HG03139 (cell line): ENCODE measurements around the gene HDAC9.

Source experiments
- ATAC-seq: cut with Tn5 transposase; IDR thresholded peaks from one replicate; pipeline ENCODE4 v1.9.1; 2021; ENCODE audit not compliant: unreplicated experiment

The HDAC9 gene

GRCh38 chr7:18873734-18874336 lies 378.3 kb downstream of the HDAC9 start:
- no peak for ATAC-seq

- no peak for ATAC-seq
Measured at GRCh38 chr7:18874880-18875279, 379.3 kb downstream of the HDAC9 start.

- ATAC-seq = no peak
Measured at GRCh38 chr7:18877874-18878273, 382.3 kb downstream of the HDAC9 start.

DNA sequence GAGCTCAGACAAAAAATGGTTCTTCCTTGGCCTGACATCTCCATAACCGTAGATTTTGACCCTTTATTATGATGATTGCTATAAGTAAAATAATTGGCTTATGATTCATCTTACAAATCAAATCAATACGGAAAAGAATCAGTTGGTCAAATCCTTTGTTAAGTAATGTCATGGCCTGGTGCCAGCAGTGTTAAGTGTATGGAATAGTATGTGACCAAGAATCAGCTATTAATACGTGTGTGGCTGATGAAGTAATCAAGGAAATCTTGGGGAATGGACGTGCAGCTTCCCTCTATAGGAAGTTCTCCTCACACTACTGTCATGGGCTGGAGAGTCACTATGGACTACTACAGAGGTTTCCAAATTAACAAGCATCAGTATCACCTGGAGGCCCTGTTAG lies 391.3 kb downstream of the HDAC9 start:
- no peak for ATAC-seq

- ATAC-seq = no peak
Measured at GRCh38 chr7:18889436-18889835, 393.9 kb downstream of the HDAC9 start.

DNA sequence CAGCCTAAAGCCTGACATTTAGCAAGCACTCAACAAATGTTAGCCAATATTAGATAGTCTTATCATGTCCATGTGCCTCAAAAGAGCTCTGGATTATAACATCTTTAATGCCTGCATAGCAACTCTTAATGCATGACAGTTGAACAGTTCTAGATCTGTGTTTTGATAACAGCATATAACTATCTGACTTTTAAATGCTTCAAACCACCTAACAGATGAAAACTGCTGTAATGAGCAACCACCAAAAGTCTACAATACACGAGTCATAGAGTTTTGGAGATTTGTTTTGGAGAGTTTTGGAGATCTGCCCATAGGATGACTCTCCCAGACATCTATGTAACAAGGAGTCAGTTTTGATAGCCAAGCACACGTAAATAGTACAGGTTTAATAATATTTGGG lies 394.6 kb downstream of the HDAC9 start:
- no peak for ATAC-seq

GRCh38 chr7:18890885-18891621 lies 395.5 kb downstream of the HDAC9 start:
- no peak for ATAC-seq

DNA sequence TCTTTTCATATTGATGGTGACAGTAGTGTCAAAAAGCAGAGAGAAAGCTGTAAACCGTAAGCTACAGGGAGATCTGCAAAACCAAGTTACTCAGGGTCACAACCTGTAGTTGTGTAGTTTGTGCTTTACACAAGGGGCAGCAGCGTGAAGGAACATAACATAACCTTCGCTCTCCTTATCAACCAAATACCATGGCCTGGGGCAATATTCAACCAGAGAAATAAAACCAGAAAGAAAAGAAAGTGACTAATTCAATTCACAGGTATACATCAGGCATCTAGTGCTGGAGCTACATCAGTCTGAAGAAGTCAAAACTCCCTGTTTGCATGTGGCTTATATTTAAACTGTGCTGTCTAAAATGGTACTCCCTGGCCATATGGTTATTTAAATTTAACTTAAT lies 397.6 kb downstream of the HDAC9 start:
- no peak for ATAC-seq

GRCh38 chr7:18894155-18894554 lies 398.6 kb downstream of the HDAC9 start:
- no peak for ATAC-seq

DNA sequence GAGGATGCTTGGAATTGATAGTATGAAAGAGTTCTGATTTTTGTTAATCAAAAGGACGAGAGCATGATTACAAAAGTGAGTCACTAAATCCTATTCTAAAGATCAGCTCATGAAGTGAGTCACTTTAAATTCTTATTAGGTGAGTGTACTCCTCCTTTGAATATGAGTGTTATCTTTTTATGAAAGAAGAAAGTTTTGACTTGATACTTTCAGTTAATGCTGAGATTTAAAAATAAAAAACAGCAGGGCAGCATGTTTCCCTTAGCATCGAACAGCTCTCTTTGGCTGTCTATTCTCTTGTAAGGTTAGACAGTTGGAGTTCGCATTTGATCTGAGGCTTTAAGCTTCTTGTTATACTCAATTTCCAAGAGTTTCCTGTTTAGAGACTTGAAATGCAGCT lies 399.9 kb downstream of the HDAC9 start:
- ATAC-seq = no peak

- ATAC-seq = no peak
Measured at GRCh38 chr7:18896343-18896975, 400.9 kb downstream of the HDAC9 start.

DNA sequence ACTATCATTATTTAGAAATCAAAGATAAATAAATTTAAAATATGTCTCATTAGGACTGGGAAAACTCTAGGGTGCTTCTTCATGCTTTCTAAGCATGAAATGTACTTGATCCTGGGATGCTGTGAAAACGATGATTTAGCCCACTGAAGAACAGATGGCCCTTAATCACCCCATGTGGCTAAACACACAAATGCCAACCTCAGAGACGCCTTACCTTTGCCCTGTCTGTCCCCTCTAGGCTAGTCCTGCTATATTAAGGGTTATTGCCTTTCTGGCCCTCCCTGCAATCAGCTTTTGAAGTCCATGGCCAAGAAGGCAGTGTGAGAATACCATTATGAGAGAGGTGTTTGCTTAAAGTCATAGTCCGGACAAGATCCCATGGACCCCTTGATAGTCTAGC lies 404.7 kb downstream of the HDAC9 start:
- ATAC-seq = no peak

DNA sequence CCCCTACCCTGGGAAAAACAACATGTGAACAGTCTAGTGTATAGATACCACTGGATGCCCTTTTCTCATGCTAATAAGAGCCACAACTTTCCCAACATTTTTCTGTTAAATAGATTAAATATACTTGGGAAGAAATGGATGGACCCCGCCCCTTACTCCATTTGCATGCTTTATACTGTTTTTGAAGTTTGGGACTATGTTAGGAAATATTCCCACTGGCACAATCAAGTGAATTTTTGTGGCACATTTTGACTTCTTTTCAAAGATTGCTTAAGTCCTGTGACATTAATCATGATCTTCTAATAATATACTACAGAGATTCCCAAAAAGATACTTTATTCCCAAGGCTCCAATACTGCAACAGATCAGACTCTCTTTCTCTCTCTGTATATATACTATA lies 405.3 kb downstream of the HDAC9 start:
- no peak for ATAC-seq

DNA sequence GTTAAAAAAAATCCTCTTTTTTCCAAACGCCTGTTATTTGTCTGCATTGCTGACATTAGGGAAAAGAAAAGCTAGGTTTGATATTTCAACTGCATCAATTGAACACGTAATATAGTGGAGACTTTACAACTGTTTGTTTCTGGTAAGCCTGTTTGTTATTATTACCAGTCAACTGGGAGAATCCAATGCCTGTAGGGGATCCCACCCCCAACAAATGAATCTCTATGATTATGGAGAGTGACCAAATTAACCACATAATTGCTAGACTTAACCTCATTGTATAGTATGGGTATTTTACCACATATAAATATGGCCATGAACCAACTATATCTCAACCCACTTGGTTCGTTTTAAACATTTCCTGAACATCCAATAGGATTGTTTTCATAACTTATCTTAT lies 405.8 kb downstream of the HDAC9 start:
- no peak for ATAC-seq

- no peak for ATAC-seq
Measured at GRCh38 chr7:18901982-18902421, 406.5 kb downstream of the HDAC9 start.

GRCh38 chr7:18902892-18903291 lies 407.3 kb downstream of the HDAC9 start:
- ATAC-seq = no peak

DNA sequence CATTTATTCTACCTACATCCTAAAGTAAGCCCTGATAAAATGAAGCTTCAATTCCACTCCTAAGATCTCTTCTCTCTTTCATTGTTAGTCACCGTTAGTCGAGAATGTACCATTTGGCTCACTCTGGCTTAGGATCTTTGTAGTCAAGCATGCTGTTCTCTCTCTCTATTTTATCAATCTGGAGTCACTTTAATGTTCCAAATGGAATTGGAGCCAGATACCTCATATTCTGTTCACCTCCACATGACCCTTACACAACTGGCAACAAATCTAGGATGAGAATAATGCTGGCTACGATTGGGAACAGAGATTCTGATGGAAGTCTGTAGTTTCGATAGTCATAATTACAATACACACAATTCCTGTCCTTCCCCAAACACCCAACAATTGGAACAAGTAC lies 408.1 kb downstream of the HDAC9 start:
- no peak for ATAC-seq

DNA sequence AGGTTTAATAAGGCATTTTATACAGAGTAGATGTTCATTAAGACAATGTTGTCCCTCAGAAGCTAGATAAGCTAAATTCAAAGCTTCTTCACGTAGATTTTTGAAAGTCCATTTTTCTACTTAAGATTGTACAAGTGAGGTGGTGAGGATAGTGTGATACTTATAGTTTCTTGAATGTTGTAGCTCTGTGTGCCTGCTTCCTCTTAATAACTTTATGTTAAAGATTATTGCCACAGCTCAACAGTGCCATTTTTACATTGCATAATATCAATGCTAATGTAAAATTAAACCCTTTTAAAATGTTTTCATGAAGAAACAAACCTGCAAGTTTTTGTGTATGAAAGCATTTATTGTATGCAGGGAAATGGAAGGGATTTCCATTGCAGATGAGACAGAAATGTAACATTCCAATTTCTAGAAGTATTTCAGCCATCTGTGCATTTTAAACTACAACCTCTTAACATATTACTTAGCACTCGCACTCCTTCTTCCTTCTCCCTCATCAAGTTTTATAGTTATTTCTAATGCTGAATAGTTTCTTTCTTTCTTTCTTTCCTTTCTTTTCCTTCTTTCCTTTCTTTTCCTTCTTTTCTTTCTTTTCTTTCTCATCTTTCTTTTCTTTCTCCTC lies 409.9 kb downstream of the HDAC9 start:
- ATAC-seq = no peak

DNA sequence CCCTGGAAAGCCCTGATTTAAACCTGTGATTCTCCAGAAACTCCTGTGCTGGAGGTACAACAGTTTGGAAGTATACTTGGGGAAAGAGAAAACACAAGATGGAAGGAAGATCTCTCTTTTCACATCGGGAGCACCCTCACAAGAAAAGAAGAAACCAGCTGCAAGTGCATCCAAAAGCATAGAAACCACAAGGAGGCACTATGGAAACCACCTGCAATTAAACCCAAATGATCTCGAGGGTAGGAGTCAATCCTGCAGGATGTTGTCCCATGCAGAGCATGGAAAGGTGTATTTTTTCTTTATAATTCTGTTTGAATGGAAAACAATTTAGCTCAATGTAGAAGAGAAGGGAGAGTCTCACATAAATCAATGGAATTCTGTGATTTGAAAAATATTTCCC lies 411.4 kb downstream of the HDAC9 start:
- ATAC-seq = no peak

DNA sequence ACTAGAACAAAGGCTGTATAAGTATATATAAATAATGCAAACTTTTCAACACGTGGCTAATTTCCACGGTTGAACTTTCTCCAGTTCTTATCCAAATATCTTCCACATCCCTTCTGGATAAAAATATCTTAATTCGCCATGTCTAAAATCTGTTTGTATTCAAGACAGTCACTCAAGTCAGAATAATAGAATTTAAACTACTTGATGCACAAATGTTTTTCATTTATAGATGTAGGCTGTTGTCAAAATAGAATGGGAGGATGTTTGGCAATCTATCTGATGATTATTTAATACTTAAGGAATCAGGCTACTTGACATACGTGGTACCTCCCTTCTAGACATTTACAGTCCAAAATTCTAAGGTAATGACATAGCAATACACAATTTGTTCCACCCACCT lies 417.6 kb downstream of the HDAC9 start:
- ATAC-seq = no peak

- ATAC-seq = no peak
Measured at GRCh38 chr7:18916826-18917225, 421.3 kb downstream of the HDAC9 start.

DNA sequence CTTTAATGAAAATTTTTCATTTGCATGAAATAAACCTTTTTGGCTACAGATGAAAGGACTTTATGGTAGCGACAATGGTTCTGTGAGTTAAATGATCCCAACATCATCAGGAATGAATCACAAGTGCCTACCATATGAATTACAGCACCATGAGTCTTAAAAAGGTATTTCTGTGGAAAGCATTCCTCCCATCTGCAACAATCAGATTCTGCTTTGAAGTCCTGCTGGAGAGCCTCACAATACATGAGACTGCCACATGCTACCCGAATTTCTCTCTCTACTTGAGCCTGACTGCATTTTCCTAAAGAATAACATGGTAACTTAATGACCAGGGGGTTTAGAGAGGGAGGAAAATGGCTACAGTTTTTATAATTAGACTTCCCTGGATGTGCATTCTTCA lies 431.6 kb downstream of the HDAC9 start:
- ATAC-seq = no peak
